AG04450 (cell line): Measurements from ENCODE around the gene SENP3. TPM values are rescaled to one million over a fixed set of nuclear protein-coding genes. Genes with fewer than 3 reads are reported as not detected.

ENCODE experiments used
- CTCF ChIA-PET: fragments of 300-600, 350-600 bp; formaldehyde crosslinking; extraction: SDS; loops from one replicate; lab custom pipeline; 2022; ENCODE audit warnings: antibody characterized with exemption, inconsistent platforms; lab: Charles Lee
- POLR2A ChIA-PET: fragments of 350-600 bp; formaldehyde crosslinking; extraction: SDS; loops from one replicate; lab custom pipeline; 2021; ENCODE audit warnings: antibody characterized with exemption, inconsistent platforms; lab: Yijun Ruan, JAX
- DNase-seq: peaks from one replicate; pipeline ENCODE4 v3.0.0-alpha.2; 2011; ENCODE audit warnings: low read depth, low spot score
- H3K27ac ChIP-seq: one replicate; pipeline ENCODE4 v1.5.1; 2012; ENCODE audit warnings: low read depth, low read length, control low read depth
- H3K27me3 ChIP-seq: one replicate; pipeline ENCODE4 v1.6.0; 2012; ENCODE audit warnings: low read length; ENCODE audit not compliant: control insufficient read depth, insufficient read depth
- H3K4me3 ChIP-seq: 2 replicates; pipeline ENCODE4 v1.5.1; 2011; ENCODE audit warnings: mild to moderate bottlenecking, low read depth, low read length, control low read depth
- H3K9me3 ChIP-seq: 2 replicates; pipeline ENCODE4 v1.5.1; 2012; ENCODE audit warnings: low read length; ENCODE audit not compliant: control insufficient read depth, insufficient read depth
- CTCF ChIP-seq: IDR thresholded peaks from 2 replicates; pipeline ENCODE4 v1.5.1; 2011; ENCODE audit warnings: low read depth, low read length, control low read depth, inconsistent platforms
- polyA plus RNA-seq: library from polyadenylated mRNA; depleted of rRNA; stranded (reverse); fragments of >200 nt; gene quantifications from 2 replicates; pipeline ENCODE4 v1.2.3, GENCODE V29; 2011

SENP3 gene
- polyA plus RNA-seq, 1 experiment = 67.6 TPM

DNA sequence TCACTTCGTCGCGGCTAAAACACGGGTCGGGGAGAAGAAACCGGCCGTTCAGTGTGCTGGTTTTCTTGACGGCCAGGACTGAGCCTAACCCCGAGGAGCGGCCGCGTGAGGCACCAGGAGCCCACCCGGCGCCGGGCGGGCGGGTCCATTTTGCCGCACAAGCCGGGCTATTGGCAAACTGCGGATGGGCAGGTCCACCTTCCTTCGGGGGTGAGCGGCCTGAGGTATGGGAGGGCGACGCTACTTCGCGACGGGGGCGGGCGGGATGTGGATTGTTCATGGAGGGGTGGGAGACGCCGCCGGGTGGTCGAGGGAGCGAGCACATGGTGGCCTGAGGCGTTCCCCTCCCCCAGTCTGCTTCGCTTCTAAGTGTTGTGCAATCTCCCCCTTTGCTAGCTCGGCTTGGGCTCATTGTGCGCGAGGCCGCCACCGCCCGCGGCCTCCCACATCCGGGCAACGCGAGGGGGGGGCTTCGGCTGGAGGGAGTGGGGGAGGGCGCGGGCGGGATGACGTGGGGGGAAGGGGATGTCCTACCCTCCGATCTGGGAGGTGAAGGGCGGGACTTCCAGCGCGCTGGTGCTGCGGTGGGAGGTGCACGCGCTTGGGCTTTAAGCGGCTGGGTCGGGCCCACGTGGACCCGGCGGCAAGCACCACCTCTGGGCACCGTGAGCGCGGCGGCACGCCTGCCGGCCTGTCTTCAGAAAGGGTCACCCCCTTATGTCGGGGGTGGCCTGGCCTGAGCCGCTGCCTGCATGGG, 11.8 kb downstream of the SENP3 start:
- H3K9me3 ChIP-seq = peaks cover 7% of the 10 kb centered on the region; the same call in 1 of the 2 replicates
- DNase-seq = peak; percentile 77
- ChIA-PET POLR2A (interaction anchor here (0.6 to 4.8 kb wide), 13 partner anchors 8 to 275 kb away, joined by 3 to 44 read pairs (median 5); partner anchors contain the start of genes MPDU1, POLR2A, SAT2 and SENP3), CTCF (interaction anchor here (0.9 to 1.9 kb wide), 5 partner anchors 13 to 218 kb away, joined by 3 to 7 read pairs (median 3); partner anchors contain the start of gene SOX15)
- peak overlapping the region; percentile 96 for H3K27ac ChIP-seq
- TF ChIP-seq CTCF = no peak
- peak overlapping the region; percentile 98 for H3K4me3 ChIP-seq
- no peaks in the 10 kb centered on the region for H3K27me3 ChIP-seq

- Histone ChIP-seq H3K9me3 (peaks cover 7% of the 10 kb centered on the region; the same call in 1 of the 2 replicates), H3K4me3 (peak overlapping the region; percentile 98), H3K27me3 (no peaks in the 10 kb centered on the region), H3K27ac (no peak overlapping the region)
- TF ChIP-seq CTCF = no peak
- no peak for DNase-seq
- POLR2A ChIA-PET = interaction anchor here (0.6 to 4.8 kb wide), 12 partner anchors 9 to 170 kb away, joined by 3 to 44 read pairs (median 5); partner anchors contain the start of genes MPDU1, POLR2A, SAT2 and SENP3
- CTCF ChIA-PET = interaction anchor here (0.6 to 1.9 kb wide), 6 partner anchors 13 to 219 kb away, joined by 3 to 7 read pairs (median 4); partner anchors contain the start of gene SOX15
Observed at GRCh38 chr17:7574176-7574953, 12.6 kb downstream of the SENP3 start.

GRCh38 chr17:7575481-7575883, 13.8 kb downstream of the SENP3 start:
- H3K27ac ChIP-seq = no peak overlapping the region
- ChIA-PET POLR2A (interaction anchor here (0.9 to 4.8 kb wide), 3 partner anchors 9 to 14 kb away, joined by 4 to 44 read pairs (median 16); partner anchors contain the start of gene MPDU1), CTCF (interaction anchor here (1.0 to 1.9 kb wide), 2 partner anchors 14 to 61 kb away, joined by 5 to 7 read pairs; partner anchors contain the start of gene SENP3)
- H3K4me3 ChIP-seq = peak overlapping the region; percentile 98
- no peak for TF ChIP-seq CTCF
- H3K9me3 ChIP-seq = peaks cover 7% of the 10 kb centered on the region; the same call in 1 of the 2 replicates
- no peaks in the 10 kb centered on the region for H3K27me3 ChIP-seq
- DNase-seq = no peak

DNA sequence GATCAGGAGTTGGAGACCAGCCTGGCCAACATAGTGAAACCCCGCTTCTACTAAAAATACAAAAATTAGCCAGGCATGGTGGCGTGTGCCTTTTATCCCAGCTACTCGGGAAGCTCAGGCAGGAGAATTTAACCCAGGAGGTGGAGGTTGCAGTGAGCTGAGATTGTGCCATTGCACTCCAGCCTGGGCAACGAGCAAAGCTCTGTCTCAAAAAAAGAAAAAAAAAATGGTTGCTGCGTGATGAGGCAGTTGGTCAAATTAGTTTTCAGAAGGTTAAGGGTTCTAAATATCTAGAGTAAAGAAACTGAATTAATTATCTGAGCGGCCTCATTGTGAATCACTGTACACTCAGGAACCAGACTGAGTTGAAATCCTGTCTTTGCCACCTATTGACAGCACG, 14.2 kb downstream of the SENP3 start:
- Histone ChIP-seq H3K27ac (no peak overlapping the region), H3K4me3 (peak overlapping the region; percentile 98; the same call in 1 of the 2 replicates), H3K27me3 (no peaks in the 10 kb centered on the region), H3K9me3 (peaks cover 7% of the 10 kb centered on the region; the same call in 1 of the 2 replicates)
- ChIA-PET CTCF (interaction anchor here (1.0 kb wide), 1 partner anchor 15 kb away, joined by 7 read pairs; the partner anchor contains the start of gene SENP3), POLR2A (interaction anchor here (0.9 to 4.8 kb wide), 3 partner anchors 8 to 13 kb away, joined by 4 to 44 read pairs (median 16); partner anchors contain the start of gene MPDU1)
- DNase-seq = no peak
- no peak for TF ChIP-seq CTCF
